Uterus (tissue), 2 donors: Measurements from ENCODE around the gene LRP6.

ENCODE experiments used
- CTCF ChIP-seq, 4 experiments: fragments of 200-600 bp in 2 of 4; fragments of 450-650 bp in 2 of 4; sonication (generic) in 2 of 4; IDR thresholded peaks; one replicate each; pipeline ENCODE4 v1.5.1; 2016 to 2019; ENCODE audit warnings: antibody characterized with exemption in 4 of 4, mild to moderate bottlenecking in 2 of 4, moderate library complexity in 1 of 4
- POLR2A ChIP-seq, 2 donors: fragments of 450-650 bp; IDR thresholded peaks; one replicate each; pipeline ENCODE4 v1.6.1; 2016; ENCODE audit warnings: antibody characterized with exemption in 2 of 2, mild to moderate bottlenecking in 1 of 2, moderate library complexity in 1 of 2

- TF ChIP-seq CTCF (IDR thresholded peaks at IDR 0.05), result no peak
- TF ChIP-seq POLR2A (IDR thresholded peaks at IDR 0.05), result no peak
Observed at GRCh38 chr12:12121061-12121460, 145.8 kb downstream of the LRP6 start.
